Left forelimb (tissue), 1 donor: Measurements from ENCODE around the gene LRMDA.

Source experiments
- DNase-seq: peaks from one replicate; pipeline ENCODE4 v3.0.0-alpha.2; 2018; ENCODE audit warnings: low spot score

Gene LRMDA

DNA sequence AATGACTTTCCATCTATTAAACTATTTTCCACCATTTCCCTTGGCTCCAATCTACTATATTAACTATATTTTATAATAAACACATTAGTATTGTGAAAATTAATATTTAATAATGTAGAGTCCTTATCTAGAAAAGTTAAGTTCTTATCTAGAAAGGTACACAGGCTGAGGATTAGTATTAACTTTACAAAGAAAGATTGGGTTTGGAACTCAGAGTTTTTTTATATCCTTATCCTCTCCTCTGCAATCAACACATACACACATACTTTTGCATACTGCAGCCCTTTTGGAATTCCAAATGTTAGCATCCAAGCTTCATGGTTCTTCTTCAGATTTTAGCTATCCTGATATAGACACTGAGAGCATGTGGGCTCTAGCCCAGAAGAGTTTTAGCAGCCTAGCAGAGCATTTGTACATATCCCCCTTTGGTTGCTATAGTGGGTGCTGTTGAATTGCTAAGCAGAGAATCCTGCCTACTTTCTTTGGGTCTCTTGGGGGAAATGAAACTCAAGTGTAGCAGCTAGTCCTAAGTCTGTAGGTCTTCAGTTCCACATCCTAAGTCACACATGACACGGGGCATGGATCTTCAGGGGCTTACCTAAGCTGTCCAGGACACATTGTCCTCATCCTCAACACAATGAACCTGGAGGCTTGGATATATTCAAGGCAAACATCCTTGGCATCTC is 874.6 kb downstream of the LRMDA start:
- no peak for DNase-seq

DNA sequence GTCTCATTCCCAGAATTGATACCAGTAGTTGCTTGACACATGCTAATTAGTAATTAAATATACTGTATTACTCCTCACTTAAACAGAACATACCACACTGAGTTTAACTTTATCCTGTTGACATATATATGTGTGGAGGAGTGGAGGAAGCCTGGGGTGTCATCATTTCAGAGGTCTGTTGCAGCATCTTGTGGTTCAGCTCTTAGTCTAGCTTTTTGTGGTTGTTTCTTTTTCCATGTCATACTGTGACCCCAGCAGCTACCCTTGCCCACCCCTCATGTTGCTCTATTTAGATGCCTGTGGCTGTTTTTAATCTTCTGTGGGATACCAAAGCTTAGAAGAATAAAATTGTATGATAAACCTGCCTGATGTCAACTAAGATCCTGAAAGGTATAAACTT is 875.4 kb downstream of the LRMDA start:
- DNase-seq: no peak

DNA sequence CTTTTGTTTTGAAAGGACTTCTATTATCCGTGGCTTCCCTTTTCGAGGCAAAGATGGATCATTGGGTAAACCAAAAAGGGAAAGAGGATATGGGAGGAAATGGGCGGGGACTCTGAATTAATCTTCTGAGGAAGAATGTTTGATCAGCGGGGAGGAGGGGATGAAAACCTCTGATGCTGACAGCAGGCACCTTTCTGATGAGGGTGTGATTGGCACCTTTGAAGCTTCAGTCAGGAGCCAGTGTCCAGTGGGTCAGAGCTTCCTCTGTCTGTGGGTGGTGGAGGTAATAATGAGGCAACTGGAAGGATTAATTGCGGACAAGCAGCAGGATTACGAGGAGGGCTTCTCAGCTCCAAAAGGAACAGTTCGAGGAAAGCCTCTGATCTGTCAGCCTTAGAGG is 877.6 kb downstream of the LRMDA start:
- no peak for DNase-seq

DNA sequence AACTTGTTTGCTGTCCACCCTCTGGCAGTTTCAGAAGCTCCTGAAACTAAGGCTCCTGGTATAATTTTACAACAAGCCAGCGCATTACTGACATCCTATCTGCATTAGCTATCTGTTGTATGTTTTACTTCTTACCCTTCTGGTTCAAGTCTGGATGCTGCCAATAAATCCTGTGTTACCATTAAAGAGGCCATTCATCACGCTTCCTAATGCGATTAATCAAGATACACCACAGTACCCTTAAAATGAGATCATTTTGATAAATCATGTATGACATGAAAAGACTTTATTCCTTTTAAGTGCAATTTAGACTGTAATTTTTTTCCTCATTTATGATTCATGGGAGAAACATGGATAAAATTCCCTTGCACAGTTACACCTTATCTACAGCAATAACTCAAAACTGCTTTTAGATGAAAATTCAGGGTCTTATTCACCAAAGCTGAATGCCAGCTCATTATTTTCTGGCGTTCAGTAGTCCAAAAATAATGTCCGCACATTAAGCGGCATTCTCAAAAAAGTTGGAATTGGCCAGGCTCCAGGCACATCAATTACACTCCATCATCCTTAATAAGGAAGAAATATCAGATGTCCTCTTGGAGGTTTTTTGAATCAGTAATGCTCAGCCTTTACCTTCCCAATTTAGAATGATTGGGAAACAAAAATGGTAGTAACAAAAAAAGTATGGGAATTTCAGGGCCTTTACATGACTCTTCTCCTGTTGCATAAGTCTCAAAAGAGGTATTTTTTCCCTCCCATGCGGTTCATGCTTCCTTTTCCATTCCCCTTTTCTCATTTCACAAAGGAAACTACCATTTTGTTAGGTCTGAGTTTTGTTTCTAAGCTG is 878.5 kb downstream of the LRMDA start:
- DNase-seq: no peak

DNA sequence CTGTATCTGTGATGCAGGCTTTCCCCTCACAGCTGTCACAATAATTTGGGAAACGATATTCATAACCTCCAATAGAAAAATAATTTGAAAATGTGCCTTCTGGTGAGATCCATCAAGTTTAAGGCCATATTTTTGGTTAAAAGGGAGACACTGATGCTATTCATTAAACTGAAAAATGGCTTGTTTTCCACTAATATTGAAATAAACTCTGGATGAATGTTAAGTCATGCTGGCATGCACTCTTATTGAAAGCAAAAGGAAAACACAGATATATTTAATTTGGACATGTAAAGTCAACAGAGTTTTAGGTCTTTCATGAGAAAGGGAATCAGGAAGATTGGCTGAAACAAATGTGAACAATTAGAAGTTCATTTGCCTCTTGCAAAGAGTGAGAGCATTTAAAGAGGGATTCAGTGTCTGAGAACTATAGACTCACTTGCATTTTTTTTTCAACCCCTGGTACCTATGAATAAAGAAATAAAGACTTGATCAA is 879.2 kb downstream of the LRMDA start:
- DNase-seq: no peak

DNA sequence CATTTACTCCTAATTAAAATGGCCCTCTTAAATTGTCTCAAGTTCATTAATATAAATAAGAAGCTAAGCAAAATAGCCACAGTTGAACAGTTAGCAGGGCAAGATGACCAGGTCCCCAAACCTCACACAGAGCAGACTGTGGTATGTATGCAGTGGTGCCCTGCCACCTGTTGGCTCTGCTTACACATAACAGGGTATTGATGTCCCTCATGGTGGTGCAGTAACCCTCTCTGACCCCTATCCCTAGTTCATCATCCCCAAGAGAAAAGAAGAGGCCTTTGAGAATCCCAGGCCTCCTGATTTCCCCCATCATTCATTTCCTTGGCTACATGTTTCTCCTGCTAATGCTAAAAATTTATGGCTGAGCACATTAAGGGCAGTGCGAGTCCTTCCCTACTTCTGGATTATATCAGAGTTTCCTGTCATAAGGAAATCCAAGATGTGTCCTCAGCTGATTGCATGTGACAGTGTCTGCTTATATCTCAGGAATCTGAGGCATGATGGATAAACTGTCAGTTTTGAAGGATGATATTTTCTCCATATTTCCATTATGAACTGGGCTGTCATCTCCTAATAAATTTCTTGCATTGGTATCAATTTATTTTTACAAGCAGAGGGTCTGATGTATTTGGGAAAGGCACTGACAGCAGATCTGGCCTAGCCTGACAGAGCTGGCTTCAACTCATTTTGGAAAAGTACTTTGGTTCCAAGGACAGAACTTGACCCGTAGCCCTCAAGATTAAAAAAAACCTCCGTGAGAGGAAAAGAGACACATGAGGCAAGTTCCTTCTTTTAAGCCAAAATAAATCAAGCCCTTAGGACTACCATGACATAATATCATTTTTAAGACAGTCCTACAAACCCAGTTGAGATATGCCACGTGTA is 880.6 kb downstream of the LRMDA start:
- DNase-seq: no peak

DNA sequence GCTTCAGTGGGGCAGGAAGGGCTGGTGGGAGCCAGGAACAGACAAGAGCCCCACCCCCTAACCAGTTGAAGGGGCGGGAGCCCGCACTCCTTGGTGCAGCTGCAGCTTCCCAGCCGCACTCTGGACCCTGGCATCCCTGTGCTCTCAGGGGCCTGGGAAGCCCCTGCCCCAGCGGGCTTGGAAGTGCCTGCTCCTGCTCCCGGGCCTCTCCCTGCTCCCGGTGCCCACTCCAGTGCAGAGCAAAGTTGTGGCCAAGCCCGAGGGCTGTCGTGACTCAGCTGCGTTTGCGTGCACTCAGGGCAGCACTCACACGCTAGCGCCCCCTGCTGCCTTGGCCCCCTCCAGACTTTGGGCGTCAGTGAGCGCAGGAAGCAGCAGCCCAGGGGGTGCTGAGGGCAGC is 883.8 kb downstream of the LRMDA start:
- DNase-seq: no peak

DNA sequence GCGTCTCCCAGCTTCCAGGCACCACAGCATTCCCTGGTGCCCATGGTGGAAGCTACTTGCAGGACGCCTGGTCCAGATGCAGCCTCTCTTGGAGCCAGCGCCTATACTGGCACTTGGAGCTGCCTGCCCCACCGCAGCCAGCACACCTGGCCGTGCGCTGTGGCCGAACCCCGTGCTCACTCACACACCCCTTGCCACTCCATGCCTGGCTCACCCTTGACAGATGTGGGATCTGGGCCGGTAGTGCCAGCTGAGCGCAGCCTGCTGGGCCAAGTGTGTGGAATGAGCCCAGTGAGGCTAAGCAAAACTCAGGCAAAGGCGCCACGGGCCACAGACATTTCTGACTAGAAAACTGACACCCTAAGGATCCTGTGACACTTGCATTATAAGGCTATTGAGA is 884.8 kb downstream of the LRMDA start:
- no peak for DNase-seq

DNA sequence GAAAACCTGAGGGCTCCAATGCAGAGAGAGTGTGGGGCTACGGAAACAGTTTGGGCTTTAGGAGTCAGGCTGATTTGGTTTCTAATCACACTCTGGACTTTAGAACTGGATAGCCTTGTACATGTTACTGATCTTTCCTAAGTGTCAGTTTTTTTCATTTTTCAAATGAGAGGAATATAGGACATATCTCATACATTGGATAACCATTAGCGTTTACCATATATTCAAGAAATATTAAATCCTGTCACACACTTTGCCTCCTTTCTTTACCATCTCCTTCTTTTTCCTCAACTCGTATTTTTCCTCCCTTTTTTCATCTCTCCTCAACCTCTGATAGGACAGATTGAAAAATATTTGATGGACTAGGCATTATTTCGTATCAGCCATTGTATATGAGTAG is 885.7 kb downstream of the LRMDA start:
- no peak for DNase-seq

DNA sequence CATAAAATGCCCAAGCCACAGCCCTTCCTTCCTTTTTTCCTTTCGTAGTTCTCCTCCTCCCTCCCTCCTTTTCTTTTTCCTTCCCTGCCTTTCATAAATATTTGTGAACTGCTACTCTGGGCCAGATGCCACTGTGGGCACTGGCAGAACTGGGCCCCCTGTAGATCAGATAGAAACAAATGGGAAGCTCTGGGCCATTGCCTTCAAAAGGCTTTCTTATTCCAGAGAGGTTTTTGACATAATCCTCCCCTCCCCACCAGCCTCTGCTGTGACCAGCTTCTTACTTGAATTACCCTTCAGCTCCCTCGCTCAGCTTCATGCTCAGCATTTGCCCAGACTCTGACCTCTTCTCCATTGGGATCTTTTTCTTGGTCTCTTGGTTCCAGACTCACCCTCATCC is 886.8 kb downstream of the LRMDA start:
- DNase-seq: no peak

DNA sequence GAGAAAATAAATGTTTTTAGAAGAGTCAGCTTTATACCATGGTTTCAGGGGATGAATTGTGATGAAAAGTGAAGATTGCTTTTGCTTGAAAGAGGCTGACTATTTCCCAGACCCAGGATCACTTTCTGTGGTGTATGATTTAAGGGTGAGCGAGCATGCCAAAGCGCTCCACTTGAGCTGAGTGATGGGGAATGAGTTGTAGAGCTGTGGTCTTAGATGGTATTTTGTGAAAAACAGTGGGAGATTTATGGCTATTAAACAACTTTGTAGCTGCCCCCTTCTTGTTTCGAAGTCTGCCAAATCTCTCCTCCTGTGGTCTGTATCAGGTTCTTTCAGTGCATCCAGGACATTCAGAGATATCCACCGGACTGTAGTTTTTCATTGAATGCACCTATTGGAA is 888.2 kb downstream of the LRMDA start:
- no peak for DNase-seq

DNA sequence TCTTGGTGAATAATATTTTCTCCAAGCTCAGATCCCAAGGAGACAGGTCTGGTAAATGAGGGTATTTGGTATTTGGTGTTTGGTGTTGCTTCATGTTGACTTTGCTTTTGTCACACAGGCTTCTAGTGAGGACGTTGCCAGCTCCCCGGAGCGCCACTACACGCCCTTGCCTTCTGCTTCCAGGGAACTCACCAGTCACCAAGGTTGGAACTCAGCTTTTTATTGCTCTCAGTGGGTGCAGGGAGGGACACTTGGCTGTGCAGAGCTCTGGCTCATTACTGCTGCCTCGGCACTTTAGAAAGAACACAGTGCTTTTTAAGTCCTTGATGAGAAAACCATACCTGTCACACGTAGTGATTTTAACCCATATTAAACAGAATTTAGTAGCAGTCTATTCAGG is 892.9 kb downstream of the LRMDA start:
- DNase-seq: no peak

DNA sequence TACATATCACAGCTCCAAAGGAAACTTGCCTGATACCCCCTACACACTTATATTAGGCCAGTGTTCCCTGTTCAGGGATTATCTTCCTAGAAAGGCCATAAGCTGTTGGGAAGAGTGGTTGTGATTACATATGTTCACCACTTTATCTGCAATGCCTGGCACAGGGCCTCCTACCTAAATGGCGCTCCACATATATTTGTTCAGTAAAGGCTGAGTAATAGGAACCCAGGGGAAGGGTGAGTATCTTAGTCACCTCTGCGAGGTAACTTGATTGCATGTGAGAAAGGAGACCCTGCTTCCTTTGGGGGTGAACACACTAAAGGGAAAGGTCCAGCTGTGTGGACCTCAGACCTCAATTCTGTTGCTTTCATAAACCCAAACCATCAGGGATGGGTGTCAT is 896.0 kb downstream of the LRMDA start:
- no peak for DNase-seq

DNA sequence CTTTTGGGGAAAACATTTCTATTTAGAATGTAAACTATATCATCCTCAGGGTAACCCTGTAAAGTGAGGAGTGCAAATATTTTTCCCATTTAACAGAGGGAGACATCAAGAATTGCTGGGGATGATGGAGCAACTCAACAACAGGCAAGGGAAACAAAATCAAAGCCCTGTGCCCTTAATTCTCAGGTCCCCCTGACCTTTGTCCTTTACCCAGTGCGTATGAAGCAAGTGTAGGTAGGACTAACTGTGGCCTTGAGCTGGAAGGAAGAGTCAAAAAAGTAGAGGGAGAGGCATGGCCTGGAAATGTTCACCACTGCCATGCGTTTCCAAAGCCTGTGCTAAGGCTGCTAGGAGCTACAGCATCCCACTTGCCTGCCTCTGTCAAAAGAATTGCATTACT is 896.9 kb downstream of the LRMDA start:
- DNase-seq: no peak

DNA sequence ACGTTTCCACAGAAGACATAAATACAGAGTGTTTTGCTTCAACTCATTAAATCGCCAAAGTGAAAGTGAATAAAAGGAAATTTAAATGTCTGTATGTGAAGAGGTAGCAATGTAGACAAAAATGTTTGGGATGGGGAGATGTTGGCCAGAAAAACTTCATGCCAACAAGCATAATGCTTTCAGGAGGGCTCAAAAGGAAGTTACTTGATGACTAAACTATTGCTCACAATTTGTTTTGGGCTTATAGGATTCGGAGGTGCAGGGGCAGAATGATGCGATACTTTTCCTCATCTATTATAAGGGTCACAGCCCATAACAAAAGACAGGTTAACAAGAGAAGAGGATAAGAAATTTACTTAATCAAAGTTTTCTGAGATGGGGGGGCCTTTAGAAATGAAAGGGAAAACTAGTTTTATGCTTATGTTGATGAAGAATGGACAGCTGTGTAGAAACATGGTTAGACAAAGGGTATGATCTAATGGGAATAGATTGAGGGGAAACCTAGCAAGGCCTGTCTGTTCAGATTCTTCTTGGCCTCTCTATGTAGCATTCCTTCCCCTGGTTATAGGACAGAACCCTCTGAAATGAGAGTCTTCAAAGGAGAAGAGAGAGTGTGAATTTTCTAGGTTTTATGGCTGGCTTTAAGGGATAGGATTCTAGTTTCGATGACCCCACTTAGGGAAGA is 898.6 kb downstream of the LRMDA start:
- no peak for DNase-seq

DNA sequence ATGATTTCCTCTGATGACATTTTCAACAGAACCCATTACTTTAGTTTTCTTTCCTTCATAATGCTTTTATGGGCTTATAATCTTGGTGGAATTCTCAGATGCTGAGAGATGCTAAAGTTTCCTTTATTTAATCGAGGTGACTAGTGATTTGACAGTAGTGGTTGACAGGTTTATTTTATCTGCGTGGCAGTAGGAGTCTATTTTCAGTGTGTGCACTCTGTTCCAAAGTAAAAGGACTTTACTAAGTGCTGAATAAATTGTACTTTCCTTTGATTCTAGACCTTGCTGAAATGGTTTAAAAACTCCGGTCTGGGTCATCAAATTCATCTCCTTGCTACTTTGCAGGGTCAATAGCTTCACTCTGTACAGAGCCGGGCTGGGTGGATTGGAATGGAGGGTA is 900.3 kb downstream of the LRMDA start:
- no peak for DNase-seq

DNA sequence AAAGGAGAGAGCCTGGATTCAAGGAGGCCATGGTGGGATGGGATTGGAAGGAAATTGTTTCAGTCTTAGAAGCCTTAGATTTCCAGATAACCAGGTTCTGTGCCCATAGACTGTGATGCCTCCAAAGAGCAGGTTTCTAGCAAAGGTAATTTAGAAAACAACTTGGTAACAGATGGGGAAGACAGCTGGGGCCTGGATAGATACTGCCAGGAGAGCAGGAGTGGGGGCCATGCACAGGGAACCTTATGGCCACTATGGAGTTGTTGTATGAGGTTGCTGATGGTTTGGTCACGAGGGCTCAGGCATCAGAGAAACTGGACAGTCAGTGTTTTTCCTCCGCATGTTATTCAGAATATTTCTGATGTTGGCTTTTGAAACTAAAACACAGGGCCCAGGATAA is 901.9 kb downstream of the LRMDA start:
- DNase-seq: no peak

DNA sequence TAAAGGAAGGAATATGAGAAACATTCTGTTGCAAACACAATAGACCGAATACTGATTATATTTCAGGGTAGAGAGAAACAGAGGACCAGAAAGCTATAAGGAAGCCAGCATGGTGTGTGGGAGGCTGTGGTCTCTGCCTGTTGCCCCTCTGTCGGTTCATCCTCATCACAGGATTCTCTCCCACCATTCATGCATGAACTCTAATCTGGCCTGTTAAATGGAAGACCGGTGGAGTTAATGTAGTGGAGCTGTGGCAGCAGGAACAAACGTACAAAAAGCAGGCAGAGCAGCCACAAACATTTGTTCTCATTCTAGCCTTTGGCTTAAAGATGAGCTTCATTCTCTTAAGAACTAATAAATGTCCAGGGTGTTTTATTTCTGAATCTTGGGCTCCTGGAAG is 902.4 kb downstream of the LRMDA start:
- DNase-seq: no peak

DNA sequence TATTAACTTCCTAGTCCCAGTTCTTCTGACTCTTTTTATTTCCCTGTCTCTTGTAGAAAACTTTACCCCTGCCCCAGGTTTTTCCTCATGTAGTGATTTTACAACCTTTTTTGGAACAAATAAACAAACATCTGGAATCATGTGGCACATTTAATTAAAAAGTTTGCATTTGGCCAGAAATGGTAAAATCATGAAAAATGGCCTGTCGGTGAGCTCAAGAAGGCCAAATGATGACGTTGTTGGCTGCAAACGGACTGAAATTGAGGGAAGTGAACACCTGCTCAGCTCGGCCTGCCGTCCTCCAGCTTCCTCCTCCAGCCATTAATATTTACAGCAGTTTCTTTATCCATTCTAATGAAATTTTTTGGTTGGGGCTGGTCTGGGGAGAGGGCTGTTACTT is 902.8 kb downstream of the LRMDA start:
- DNase-seq: no peak

DNA sequence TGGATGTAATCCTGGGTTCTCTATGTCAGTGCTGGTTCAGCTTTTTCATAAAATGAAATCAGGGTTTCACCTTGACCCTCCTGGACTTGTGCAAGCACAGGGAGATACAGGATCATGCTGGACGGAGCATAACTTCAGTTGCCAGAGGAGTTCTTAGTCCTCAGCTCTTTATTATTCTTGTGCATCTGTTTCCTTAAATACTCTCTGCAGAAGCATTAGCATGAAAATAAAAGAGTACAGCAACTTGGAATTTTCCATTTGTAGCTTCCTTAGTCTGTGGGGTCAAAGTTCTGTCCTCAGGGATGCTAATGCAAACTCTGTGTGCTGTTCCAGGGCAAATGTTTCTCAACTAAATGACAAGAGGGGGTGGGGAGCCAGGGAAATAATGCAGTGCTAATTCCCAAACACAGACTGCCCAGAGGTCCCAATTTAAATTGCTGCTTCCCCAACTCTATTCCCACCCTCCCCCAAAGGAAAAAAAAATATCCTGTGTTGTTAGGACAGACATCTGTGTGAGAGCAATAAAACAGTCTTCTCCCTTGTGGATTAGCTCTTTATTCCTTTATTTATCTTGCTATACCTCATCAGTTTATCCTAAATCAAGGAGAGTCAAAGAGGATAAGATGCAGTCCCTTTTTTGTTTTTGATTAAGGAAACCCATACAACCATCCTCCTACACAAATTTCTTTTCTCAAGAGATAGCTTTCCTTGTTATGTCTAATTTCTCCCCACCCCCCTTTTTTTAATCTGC is 905.0 kb downstream of the LRMDA start:
- DNase-seq: no peak

DNA sequence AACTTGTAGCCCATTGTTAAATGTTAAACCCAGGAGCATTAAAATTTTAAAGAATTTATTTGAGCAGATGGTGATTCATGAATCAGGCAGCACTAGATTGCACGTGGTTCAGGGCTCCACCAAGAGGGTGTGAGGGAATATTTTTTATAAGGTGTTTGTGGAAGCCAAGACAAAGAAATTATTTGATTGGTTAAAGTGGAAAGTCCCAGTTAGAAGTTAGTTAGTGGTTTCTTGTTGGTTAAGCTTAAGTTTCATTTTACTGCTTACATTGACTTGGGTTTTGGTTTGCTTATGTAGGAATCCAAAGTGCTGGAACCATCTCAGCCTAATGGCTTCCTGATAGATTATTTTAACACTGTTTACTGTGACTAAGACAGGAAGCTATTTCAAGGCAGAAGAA is 906.2 kb downstream of the LRMDA start:
- no peak for DNase-seq
